PC-9 (cell line): ENCODE results near the gene NCBP1. TPM values are rescaled to one million over a fixed set of nuclear protein-coding genes. Genes with fewer than 3 reads are reported as not detected.

Experiments used
- BruUV-seq: library from RNA; stranded (reverse); fragments of 400-500 nt; replicated peaks from 2 replicates; lab custom pipeline; 2021; lab: Mats Ljungman, UMichigan
- CTCF ChIA-PET: fragments of 300-600 bp; sonication (Branson Sonifier 250); formaldehyde crosslinking; loops from one replicate; lab custom pipeline; 2022; ENCODE audit warnings: antibody characterized with exemption; lab: Charles Lee
- POLR2A ChIA-PET: fragments of 300-600 bp; sonication (Branson Sonifier 250); formaldehyde crosslinking; loops from one replicate; lab custom pipeline; 2022; ENCODE audit warnings: antibody characterized with exemption; ENCODE audit not compliant: unreplicated experiment; lab: Charles Lee
- DNase-seq, 2 experiments: peaks; one replicate each; pipeline versions ENCODE4 v3.0.0 to v3.0.0-alpha.2; 2015 to 2022; ENCODE audit warnings: mixed read lengths in 1 of 2
- H2AFZ ChIP-seq: fragments of 200-600 bp; sonication (generic); 2 replicates; pipeline ENCODE4 v1.8.1; 2017; ENCODE audit warnings: antibody characterized with exemption
- H3F3A ChIP-seq: fragments of 200-600 bp; sonication (generic); 2 replicates; pipeline ENCODE4 v1.8.1; 2017; ENCODE audit warnings: antibody characterized with exemption, mild to moderate bottlenecking, low read depth; ENCODE audit not compliant: insufficient read depth
- H3K27ac ChIP-seq: fragments of 200-600 bp; sonication (generic); 2 replicates; pipeline ENCODE4 v1.6.1; 2016; ENCODE audit warnings: mixed run types
- H3K27me3 ChIP-seq: fragments of 200-600 bp; sonication (generic); 2 replicates; pipeline ENCODE4 v1.6.1; 2016; ENCODE audit warnings: low read depth, mixed run types; ENCODE audit not compliant: insufficient read depth
- H3K36me3 ChIP-seq: fragments of 200-600 bp; sonication (generic); 2 replicates; pipeline ENCODE4 v1.6.1; 2016; ENCODE audit warnings: low read depth, mixed run types
- H3K4me1 ChIP-seq: fragments of 200-600 bp; sonication (generic); replicated peaks from 2 replicates; pipeline ENCODE4 v1.6.1; 2016; ENCODE audit warnings: mixed run types; ENCODE audit not compliant: insufficient read depth
- H3K4me2 ChIP-seq: fragments of 200-600 bp; sonication (generic); 2 replicates; pipeline ENCODE4 v1.6.1; 2017; ENCODE audit warnings: mixed run types
- H3K4me3 ChIP-seq: fragments of 200-600 bp; sonication (generic); 2 replicates; pipeline ENCODE4 v1.6.1; 2016; ENCODE audit warnings: mixed run types
- H3K79me2 ChIP-seq: fragments of 200-600 bp; sonication (generic); 2 replicates; pipeline ENCODE4 v1.6.1; 2017; ENCODE audit warnings: low read depth, mixed run types
- H3K9me2 ChIP-seq: fragments of 200-600 bp; sonication (generic); 2 replicates; pipeline ENCODE4 v1.8.1; 2017; ENCODE audit warnings: mild to moderate bottlenecking; ENCODE audit not compliant: insufficient read depth
- H3K9me3 ChIP-seq: fragments of 200-600 bp; sonication (generic); 2 replicates; pipeline ENCODE4 v1.8.1; 2016; ENCODE audit warnings: low read depth; ENCODE audit not compliant: insufficient read depth
- H4K20me1 ChIP-seq: fragments of 200-600 bp; sonication (generic); 2 replicates; pipeline ENCODE4 v1.8.1; 2017; ENCODE audit not compliant: insufficient read depth
- CTCF ChIP-seq: fragments of 200-600 bp; sonication (generic); conservative IDR thresholded peaks from 2 replicates; pipeline ENCODE4 v1.6.1; 2017; ENCODE audit warnings: mixed run types, antibody characterized with exemption, mild to moderate bottlenecking, moderate library complexity
- EZH2 ChIP-seq: fragments of 200-600 bp; sonication (generic); IDR thresholded peaks from 2 replicates; pipeline ENCODE4 v1.8.0; 2017; ENCODE audit warnings: antibody characterized with exemption, low read depth
- intact Hi-C: fragments of 100-400 bp; cut with micrococcal nuclease; formaldehyde crosslinking; loops from one replicate; pipeline ENCODE4 v1.10.0; 2022; ENCODE audit not compliant: unreplicated experiment
- total RNA-seq: library from RNA; stranded (reverse); gene quantifications from 2 replicates; pipeline ENCODE4 v1.2.3, GENCODE V29; 2021

NCBP1 gene
- total RNA-seq, 1 experiment from 2014 or later: 40.2 TPM

- intact Hi-C loops: loop anchor here (1.0 kb wide), 4 partner anchors 169 to 780 kb away; partner anchors contain the start of genes ANP32B and ZNF782
- POLR2A ChIA-PET: interaction anchor here (0.6 to 0.7 kb wide), 2 partner anchors 749 to 958 kb away, joined by 5 read pairs; no protein-coding TSS in a partner anchor
- CTCF ChIA-PET: interaction anchor here (2.3 kb wide), 1 partner anchor 18 kb away, joined by 10 read pairs; no protein-coding TSS in a partner anchor
These were observed 354 bp downstream of the NCBP1 start for GRCh38 chr9:97633859-97634490.

GRCh38 chr9:97635026-97635425 lies 1.4 kb downstream of the NCBP1 start:
- intact Hi-C loops: no loop called here
- POLR2A ChIA-PET: interaction anchor here (0.7 to 0.8 kb wide), 2 partner anchors 286 to 845 kb away, joined by 9 to 14 read pairs; no protein-coding TSS in a partner anchor
- peak overlapping the region; percentile 99 for H3K27ac ChIP-seq

More at GRCh38 chr9:97633859-97634490, 354 bp downstream of the NCBP1 start:
- no peak for TF ChIP-seq EZH2
- TF ChIP-seq CTCF: no peak
- Histone ChIP-seq H3K36me3 (no peaks in the 10 kb centered on the region), H3K9me3 (no peaks in the 10 kb centered on the region), H3K4me3 (peak overlapping the region; percentile 95), H2AFZ (peak overlapping the region; percentile 86), H3K4me1 (peaks cover 38% of the 10 kb centered on the region), H3K27me3 (no peaks in the 10 kb centered on the region), H3K27ac (peak overlapping the region; percentile 99), H4K20me1 (peaks cover 31% of the 10 kb centered on the region), H3F3A (peaks cover 42% of the 10 kb centered on the region), H3K79me2 (peaks cover 82% of the 10 kb centered on the region), H3K4me2 (peak overlapping the region; percentile 99), H3K9me2 (no peaks in the 10 kb centered on the region)
- no peak for DNase-seq
- BruUV-seq: TSS peak; percentile 63

GRCh38 chr9:97636903-97637302 lies 3.3 kb downstream of the NCBP1 start:
- H3K9me2 ChIP-seq: no peaks in the 10 kb centered on the region
- no peak for DNase-seq
- TF ChIP-seq CTCF: no peak
- intact Hi-C loops: no loop called here
- H3F3A ChIP-seq: peaks cover 28% of the 10 kb centered on the region
- BruUV-seq: no TSS peak
- no peak overlapping the region for H2AFZ ChIP-seq
- ChIA-PET POLR2A (no interaction called here), CTCF (no interaction called here)
- peaks cover 52% of the 10 kb centered on the region for H4K20me1 ChIP-seq
- no peaks in the 10 kb centered on the region for H3K9me3 ChIP-seq
- H3K4me3 ChIP-seq: no peak overlapping the region
- no peaks in the 10 kb centered on the region for H3K27me3 ChIP-seq
- H3K4me1 ChIP-seq: peaks cover 27% of the 10 kb centered on the region
- 0 out of 2 replicates have a peak overlapping the region, but pooled peaks have one; percentile 20 for H3K4me2 ChIP-seq
- H3K36me3 ChIP-seq: peaks cover 13% of the 10 kb centered on the region
- H3K79me2 ChIP-seq: peaks cover 76% of the 10 kb centered on the region
- no peak overlapping the region for H3K27ac ChIP-seq

More at GRCh38 chr9:97635026-97635425, 1.4 kb downstream of the NCBP1 start:
- CTCF ChIA-PET: no interaction called here
- H3F3A ChIP-seq: peaks cover 43% of the 10 kb centered on the region
- H3K27me3 ChIP-seq: no peaks in the 10 kb centered on the region
- H3K4me3 ChIP-seq: peak overlapping the region; percentile 95
- H4K20me1 ChIP-seq: peaks cover 41% of the 10 kb centered on the region
- peaks cover 83% of the 10 kb centered on the region for H3K79me2 ChIP-seq
- no peaks in the 10 kb centered on the region for H3K9me3 ChIP-seq
- H3K36me3 ChIP-seq: no peaks in the 10 kb centered on the region
- TF ChIP-seq CTCF (no peak), EZH2 (no peak)
- H3K4me1 ChIP-seq: peaks cover 38% of the 10 kb centered on the region
- DNase-seq: no peak
- peak overlapping the region; percentile 99 for H3K4me2 ChIP-seq
- H3K9me2 ChIP-seq: no peaks in the 10 kb centered on the region
- no TSS peak for BruUV-seq
- H2AFZ ChIP-seq: no peak overlapping the region
